ENCODE results near the gene NOP10. TPM values are rescaled to one million over a fixed set of nuclear protein-coding genes. Genes with fewer than 3 reads are reported as not detected.

The NOP10 gene
- total RNA-seq, 2 donors from 2014 or later: 115 to 120 TPM

- H3K36me3 ChIP-seq: no peaks in the 10 kb centered on the region
- DNase-seq (ENCODE audit: low spot score): no peak
- no peak overlapping the region for H3K4me3 ChIP-seq
- H3K27ac ChIP-seq: peak overlapping the region; percentile 51 to 63
- H3K9me3 ChIP-seq: no peaks in the 10 kb centered on the region
- H3K4me1 ChIP-seq: peaks cover 0 to 18% of the 10 kb centered on the region in 2 donors
- no peak for TF ChIP-seq CTCF (IDR thresholded peaks at IDR 0.05)
- H3K27me3 ChIP-seq: no peaks in the 10 kb centered on the region
These were observed 45.9 kb downstream of the NOP10 start for GRCh38 chr15:34297059-34297458.

GRCh38 chr15:34292621-34293020 lies 50.3 kb downstream of the NOP10 start:
- H3K4me3 ChIP-seq: no peak overlapping the region
- no peaks in the 10 kb centered on the region for H3K36me3 ChIP-seq
- no peak for DNase-seq (ENCODE audit: low spot score)
- H3K9me3 ChIP-seq: no peaks in the 10 kb centered on the region
- no peak overlapping the region for H3K27ac ChIP-seq
- no peaks in the 10 kb centered on the region for H3K27me3 ChIP-seq
- TF ChIP-seq CTCF (IDR thresholded peaks at IDR 0.05): no peak
- peaks cover 0 to 14% of the 10 kb centered on the region in 2 donors for H3K4me1 ChIP-seq

MicroRNAs within 50 kb of the gene (microRNA counts, 767-probe panel; counts per million panel counts)
- 3,015 to 4,795 counts per million in 2 donors for microRNA hsa-miR-1233

Small RNA genes within 50 kb of the gene (microRNA-seq; reads per million reads assigned to microRNA genes)
- 0 reads per million in 2 donors for gene MIR1233-1 (ENCODE audit: borderline number of aligned reads in 2 of 2, borderline replicate concordance in 1 of 2)

Other genes starting within 250 kb of the NOP10 start
- gene EMC7, start 241.3 kb downstream of the NOP10 start, total RNA-seq: 10 to 100 TPM; 47.5 to 50.1 TPM
- gene PGBD4, start 241.1 kb downstream of the NOP10 start, total RNA-seq: 1 to 10 TPM; 2.0 to 2.3 TPM
- gene KATNBL1, start 133.0 kb downstream of the NOP10 start, total RNA-seq: 10 to 100 TPM; 17.7 to 17.8 TPM
- 100 to 1,000 TPM; 120 TPM for gene EMC4, start 118.1 kb downstream of the NOP10 start, total RNA-seq
- gene SLC12A6, start 5.4 kb downstream of the NOP10 start, total RNA-seq: 10 to 100 TPM; 21.1 to 21.6 TPM
- not detected for gene NUTM1, start 179 bp upstream of the NOP10 start, total RNA-seq
- gene LPCAT4, start 24.1 kb upstream of the NOP10 start, total RNA-seq: 10 to 100 TPM in 1 of 2 donors, 1 to 10 TPM in 1; 9.2 to 17.5 TPM
- 1 to 10 TPM; 5.7 to 5.9 TPM for gene GOLGA8A, start 94.7 kb upstream of the NOP10 start, total RNA-seq
- 10 to 100 TPM; 10.3 to 24.6 TPM for gene GOLGA8B, start 240.5 kb upstream of the NOP10 start, total RNA-seq